Epithelial cell of proximal tubule (primary cell): ENCODE measurements around the gene RAP1A. TPM values are rescaled to one million over a fixed set of nuclear protein-coding genes. Genes with fewer than 3 reads are reported as not detected.
A peak's percentile ranks its signal among the peaks of the same experiment; 100 is the strongest.

ENCODE experiments used
- DNase-seq: peaks from one replicate; pipeline ENCODE4 v3.0.0-alpha.2; 2011; ENCODE audit warnings: low read depth
- H3K4me3 ChIP-seq: 2 replicates; pipeline ENCODE4 v1.5.1; 2011; ENCODE audit warnings: low read depth, mild to moderate bottlenecking, low read length
- CTCF ChIP-seq: conservative IDR thresholded peaks from 2 replicates; pipeline ENCODE4 v1.5.1; 2012; ENCODE audit warnings: low read depth, mild to moderate bottlenecking, low read length
- total RNA-seq: library from RNA; depleted of rRNA; stranded (reverse); fragments of >200 nt; gene quantifications from 2 replicates; pipeline ENCODE4 v1.2.3, GENCODE V29; 2015

The RAP1A gene
- total RNA-seq, 1 donor from 2014 or later = 25.7 TPM

- no peak overlapping the region for H3K4me3 ChIP-seq
- no peak for TF ChIP-seq CTCF
- DNase-seq = no peak
Observed at GRCh38 chr1:111735321-111735720, 115.7 kb downstream of the RAP1A start.

- TF ChIP-seq CTCF = no peak
- no peak overlapping the region for H3K4me3 ChIP-seq
- no peak for DNase-seq
Observed at GRCh38 chr1:111735858-111736544, 116.4 kb downstream of the RAP1A start.

GRCh38 chr1:111736548-111737215 is 117.1 kb downstream of the RAP1A start:
- no peak for DNase-seq
- TF ChIP-seq CTCF = no peak
- H3K4me3 ChIP-seq = no peak overlapping the region

- no peak for TF ChIP-seq CTCF
- H3K4me3 ChIP-seq = peak overlapping the region; percentile 62
- no peak for DNase-seq
Observed at GRCh38 chr1:111737216-111738132, 117.9 kb downstream of the RAP1A start.

- H3K4me3 ChIP-seq = peak overlapping the region; percentile 62
- DNase-seq = no peak
- no peak for TF ChIP-seq CTCF
Observed at GRCh38 chr1:111738133-111738435, 118.5 kb downstream of the RAP1A start.

- no peak for TF ChIP-seq CTCF
- peak overlapping the region; percentile 62 for H3K4me3 ChIP-seq
- no peak for DNase-seq
Observed at GRCh38 chr1:111738436-111739193, 119.0 kb downstream of the RAP1A start.
